GM23248 (cell line): Measurements from ENCODE around the gene MRPL33. TPM values are rescaled to one million over a fixed set of nuclear protein-coding genes. Genes with fewer than 3 reads are reported as not detected.

Experiments used
- DNase-seq: peaks from one replicate; pipeline ENCODE4 v3.0.0-alpha.2; 2015
- H2AFZ ChIP-seq: fragments of 200-600 bp; sonication (generic); 2 replicates; pipeline ENCODE4 v1.6.1; 2016; ENCODE audit warnings: antibody characterized with exemption
- H3F3A ChIP-seq: fragments of 200-600 bp; sonication (generic); 2 replicates; pipeline ENCODE4 v1.6.1; 2016; ENCODE audit warnings: mild to moderate bottlenecking, antibody characterized with exemption, mixed run types; ENCODE audit not compliant: insufficient read depth
- H3K27ac ChIP-seq: fragments of 200-600 bp; sonication (generic); 2 replicates; pipeline ENCODE4 v1.5.1; 2016; ENCODE audit warnings: mild to moderate bottlenecking
- H3K27me3 ChIP-seq: fragments of 200-600 bp; sonication (generic); replicated peaks from 2 replicates; pipeline ENCODE4 v1.6.1; 2016; ENCODE audit warnings: mild to moderate bottlenecking; ENCODE audit not compliant: insufficient read depth
- H3K36me3 ChIP-seq: fragments of 200-600 bp; sonication (generic); 2 replicates; pipeline ENCODE4 v1.6.1; 2016; ENCODE audit warnings: low read depth, mild to moderate bottlenecking
- H3K4me1 ChIP-seq: fragments of 200-600 bp; sonication (generic); 2 replicates; pipeline ENCODE4 v1.6.1; 2016; ENCODE audit warnings: mild to moderate bottlenecking; ENCODE audit not compliant: insufficient read depth
- H3K4me2 ChIP-seq: fragments of 200-600 bp; sonication (generic); one replicate; pipeline ENCODE4 v1.6.1; 2016; ENCODE audit warnings: mild to moderate bottlenecking; ENCODE audit not compliant: unreplicated experiment
- H3K4me3 ChIP-seq: fragments of 200-600 bp; sonication (generic); 2 replicates; pipeline ENCODE4 v1.5.1; 2016; ENCODE audit warnings: mild to moderate bottlenecking
- H3K79me2 ChIP-seq: fragments of 200-600 bp; sonication (generic); 2 replicates; pipeline ENCODE4 v1.6.1; 2016; ENCODE audit warnings: mild to moderate bottlenecking; ENCODE audit not compliant: insufficient read depth
- H3K9ac ChIP-seq: fragments of 200-600 bp; sonication (generic); 2 replicates; pipeline ENCODE4 v1.6.1; 2016; ENCODE audit warnings: mild to moderate bottlenecking
- H3K9me2 ChIP-seq: fragments of 200-600 bp; sonication (generic); 2 replicates; pipeline ENCODE4 v1.6.1; 2016; ENCODE audit warnings: mixed run types, mild to moderate bottlenecking, moderate library complexity; ENCODE audit not compliant: insufficient read depth
- H3K9me3 ChIP-seq: fragments of 200-600 bp; sonication (generic); one replicate; pipeline ENCODE4 v1.6.1; 2017; ENCODE audit warnings: low read depth
- H4K20me1 ChIP-seq: fragments of 200-600 bp; sonication (generic); 2 replicates; pipeline ENCODE4 v1.6.0; 2016; ENCODE audit not compliant: insufficient read depth
- EZH2 ChIP-seq: fragments of 200-600 bp; sonication (generic); IDR thresholded peaks from 2 replicates; pipeline ENCODE4 v1.6.1; 2018; ENCODE audit warnings: antibody characterized with exemption, mild to moderate bottlenecking; ENCODE audit not compliant: insufficient read depth, poor library complexity, severe bottlenecking
- EZH2phosphoT487 ChIP-seq: fragments of 200-600 bp; sonication (generic); IDR thresholded peaks from 2 replicates; pipeline ENCODE4 v1.6.1; 2018; ENCODE audit warnings: antibody characterized with exemption, moderate library complexity, mild to moderate bottlenecking, low read depth; ENCODE audit not compliant: insufficient read depth
- WGBS, 2 experiments: methylation state at CpG; one replicate each; pipeline ENCODE4 v1.1.6; 2015 to 2017; ENCODE audit warnings: low lambda C conversion rate in 2 of 2, low coverage in 1 of 2; ENCODE audit errors: missing lambda C conversion rate in 2 of 2; 5-methylcytosine and 5-hydroxymethylcytosine counted together
- in situ Hi-C: fragments of 300-500 bp; cut with MboI; formaldehyde crosslinking; loops from 2 replicates; pipeline ENCODE4 v1.15.0; 2020
- polyA plus RNA-seq: library from polyadenylated mRNA; unstranded; fragments of >200 nt; fragmentation: Nextera tagmentation; extraction: Ambion mirVana; gene quantifications from 2 replicates; pipeline ENCODE4 v1.2.1, GENCODE V29; 2016
- total RNA-seq: library from RNA; depleted of rRNA; stranded (reverse); fragments of >200 nt; shearing (Covaris generic); gene quantifications from 2 replicates; pipeline ENCODE4 v1.2.3, GENCODE V29; 2014

MRPL33 gene
- total and polyA plus RNA-seq, 2 experiments from 2014 or later: 70.8 to 340 TPM

DNA sequence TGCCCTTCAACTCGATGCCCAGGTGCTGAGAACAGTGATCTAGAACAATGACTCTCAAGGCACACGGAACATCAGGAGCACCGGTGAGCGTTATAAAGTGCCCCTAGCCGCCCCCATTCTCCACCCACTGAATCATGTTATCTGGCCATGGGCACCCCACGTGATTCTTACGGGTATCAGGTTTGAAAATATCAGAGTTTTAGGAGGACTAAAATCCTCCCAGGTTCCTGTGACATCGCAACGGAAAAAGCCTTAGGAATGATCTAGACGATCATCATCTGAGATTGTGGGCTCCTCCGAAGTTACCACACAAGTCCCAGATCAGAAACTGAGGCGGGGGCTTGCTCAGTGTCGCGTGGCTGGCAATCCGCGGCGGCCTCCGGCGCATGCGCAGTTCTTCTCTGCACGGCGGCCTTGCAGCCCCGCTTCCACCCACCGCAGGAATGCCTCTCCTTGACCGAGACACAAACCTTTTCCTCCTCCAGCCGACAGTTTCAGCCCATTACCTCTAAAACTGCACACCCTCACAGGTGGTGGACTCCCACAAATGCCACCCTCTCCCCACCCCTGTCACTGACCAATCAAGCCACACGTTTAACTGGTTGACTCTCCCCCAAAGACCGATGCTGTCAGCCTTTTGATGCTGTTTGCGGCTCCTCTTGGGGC lies 5.8 kb upstream of the MRPL33 start:
- no peak overlapping the region for H3K27ac ChIP-seq
- no peaks in the 10 kb centered on the region for H4K20me1 ChIP-seq
- H3K9me2 ChIP-seq: no peaks in the 10 kb centered on the region
- no peak overlapping the region for H3K4me3 ChIP-seq
- H3K4me1 ChIP-seq: peaks cover 25% of the 10 kb centered on the region
- H3F3A ChIP-seq: peaks cover 17% of the 10 kb centered on the region
- H3K27me3 ChIP-seq: no peaks in the 10 kb centered on the region
- no peaks in the 10 kb centered on the region for H3K36me3 ChIP-seq
- in situ Hi-C loops: no loop called here
- H3K9me3 ChIP-seq: no peaks in the 10 kb centered on the region
- peak; percentile 18 for DNase-seq
- peak overlapping the region; percentile 13 for H3K4me2 ChIP-seq
- no peak overlapping the region for H3K9ac ChIP-seq
- H2AFZ ChIP-seq: peak overlapping the region; percentile 71
- TF ChIP-seq EZH2phosphoT487: no peak
- TF ChIP-seq EZH2: no peak
- 33% methylated on average over 29 of the region's 29 CpGs for WGBS, 2 experiments
- H3K79me2 ChIP-seq: no peaks in the 10 kb centered on the region

DNA sequence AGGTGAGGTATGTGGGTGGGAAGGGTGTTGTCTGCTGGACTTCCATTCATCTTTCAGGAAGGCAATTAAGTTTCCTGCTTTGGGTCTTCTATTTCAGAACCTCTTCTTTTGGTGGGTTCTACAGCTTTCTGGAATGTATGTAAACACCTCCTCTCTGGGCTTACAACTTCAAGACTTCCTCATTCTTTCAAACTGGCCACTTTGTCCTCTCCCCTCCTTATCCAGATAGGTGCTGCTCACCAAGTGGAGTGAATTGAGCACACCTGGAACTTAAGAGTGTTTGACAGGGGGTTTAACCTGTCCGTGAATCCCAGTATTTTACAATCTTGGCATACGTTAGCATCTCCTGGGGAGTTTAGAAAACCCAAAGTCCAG lies 5.2 kb upstream of the MRPL33 start:
- TF ChIP-seq EZH2phosphoT487 (no peak), EZH2 (no peak)
- WGBS, 2 experiments: 92% methylated on average over 2 of the region's 2 CpGs
- Histone ChIP-seq H3K36me3 (no peaks in the 10 kb centered on the region), H4K20me1 (no peaks in the 10 kb centered on the region), H3K79me2 (no peaks in the 10 kb centered on the region), H3K9me2 (no peaks in the 10 kb centered on the region), H3F3A (peaks cover 12% of the 10 kb centered on the region), H2AFZ (peak overlapping the region; percentile 71), H3K9ac (no peak overlapping the region), H3K27me3 (no peaks in the 10 kb centered on the region), H3K4me1 (peaks cover 20% of the 10 kb centered on the region), H3K9me3 (no peaks in the 10 kb centered on the region), H3K27ac (no peak overlapping the region), H3K4me2 (no peak overlapping the region), H3K4me3 (no peak overlapping the region)
- no peak for DNase-seq
- in situ Hi-C loops: no loop called here

DNA sequence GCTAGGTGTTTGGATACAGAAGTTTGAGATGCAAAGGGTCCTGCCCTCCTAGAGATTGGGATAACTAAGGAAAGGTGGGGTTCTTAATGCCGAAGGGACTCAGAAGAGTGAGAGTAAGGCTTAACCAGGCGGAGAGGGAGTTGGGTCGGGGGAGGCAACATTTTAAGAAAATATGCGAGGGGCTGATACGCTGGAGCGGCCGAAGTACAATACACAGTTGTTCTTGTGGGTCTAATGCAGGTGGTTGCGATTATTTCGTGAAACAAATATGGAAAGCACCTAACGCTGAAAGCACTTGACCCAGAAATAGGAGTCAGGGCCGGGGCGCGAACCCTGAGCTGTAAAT lies 344 bp upstream of the MRPL33 start:
- peak overlapping the region; percentile 93 for H3K4me2 ChIP-seq
- TF ChIP-seq EZH2: no peak
- TF ChIP-seq EZH2phosphoT487: no peak
- in situ Hi-C loops: no loop called here
- peak overlapping the region; percentile 82 for H3K4me3 ChIP-seq
- no peaks in the 10 kb centered on the region for H3K9me3 ChIP-seq
- H3K9ac ChIP-seq: peak overlapping the region; percentile 83
- H3K79me2 ChIP-seq: peaks cover 46% of the 10 kb centered on the region
- peaks cover 17% of the 10 kb centered on the region for H3F3A ChIP-seq
- H3K9me2 ChIP-seq: no peaks in the 10 kb centered on the region
- WGBS, 2 experiments: 7 to 10% methylated on average over 13 of the region's 13 CpGs
- H3K27ac ChIP-seq: peak overlapping the region; percentile 58
- no peaks in the 10 kb centered on the region for H3K36me3 ChIP-seq
- H4K20me1 ChIP-seq: no peaks in the 10 kb centered on the region
- no peaks in the 10 kb centered on the region for H3K27me3 ChIP-seq
- no peak for DNase-seq
- peak overlapping the region; percentile 94 for H2AFZ ChIP-seq
- H3K4me1 ChIP-seq: peaks cover 25% of the 10 kb centered on the region

DNA sequence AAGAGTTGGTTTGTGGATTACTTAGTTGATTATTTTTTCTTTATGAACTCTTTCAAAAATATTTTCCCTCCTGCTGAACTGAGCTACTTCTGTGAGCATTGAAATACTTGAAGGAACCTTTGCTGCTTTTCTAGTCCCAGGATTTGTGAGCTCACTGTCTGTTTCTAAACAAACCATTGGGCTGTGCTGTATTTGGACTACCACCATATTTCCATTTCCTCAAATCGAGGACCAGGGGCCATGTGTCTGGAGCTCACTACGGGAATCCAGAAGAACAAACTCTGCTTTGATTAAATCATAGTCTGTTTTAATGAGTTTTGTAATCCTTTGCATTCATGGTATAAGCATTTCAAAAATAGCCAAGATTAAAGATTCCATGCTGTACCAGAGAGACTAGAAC lies 1.3 kb downstream of the MRPL33 start:
- Histone ChIP-seq H3K27me3 (no peaks in the 10 kb centered on the region), H3K9me2 (no peaks in the 10 kb centered on the region), H3K9ac (peak overlapping the region; percentile 83), H3K4me3 (peak overlapping the region; percentile 82), H3K79me2 (peaks cover 62% of the 10 kb centered on the region), H3F3A (peaks cover 26% of the 10 kb centered on the region), H3K4me1 (peaks cover 39% of the 10 kb centered on the region), H3K4me2 (peak overlapping the region; percentile 93), H3K27ac (peak overlapping the region; percentile 4; the same call in 1 of the 2 replicates), H4K20me1 (no peaks in the 10 kb centered on the region), H3K9me3 (no peaks in the 10 kb centered on the region), H3K36me3 (no peaks in the 10 kb centered on the region), H2AFZ (no peak overlapping the region)
- in situ Hi-C loops: no loop called here
- TF ChIP-seq EZH2phosphoT487 (no peak), EZH2 (no peak)
- DNase-seq: peak; percentile 30
- 10 to 14% methylated on average over 2 of the region's 2 CpGs for WGBS, 2 experiments
